ENCODE results near the gene RHOH. TPM values are rescaled to one million over a fixed set of nuclear protein-coding genes. Genes with fewer than 3 reads are reported as not detected.

The RHOH gene
- total and polyA plus RNA-seq, 10 of the 15 experiments (the other 5 are each of a cell fraction or from before 2014, with no cell fraction given) = 46.5 to 120 (median 57.9) TPM

GRCh38 chr4:40209401-40209800, 12.6 kb downstream of the RHOH start (continued):
- no peak for TF ChIP-seq ZNF592 (IDR thresholded peaks at IDR 0.05)

GRCh38 chr4:40210776-40211175, 13.9 kb downstream of the RHOH start:
- H3K4me3 ChIP-seq = peak overlapping the region; percentile 43; the same call in 1 of the 2 replicates
- H3K9me3 ChIP-seq (replicated peaks; ENCODE audit: control insufficient read depth, insufficient read depth, low read length) = no peaks in the 10 kb centered on the region

More at GRCh38 chr4:40210776-40211175, 13.9 kb downstream of the RHOH start:
- DNase-seq (ENCODE audit: low read depth, low spot score) (no peak), FAIRE-seq (no peak), ATAC-seq (no peak; the same call in 2 of the 3 replicates)
- H3K9ac ChIP-seq (ENCODE audit: control insufficient read depth, insufficient read depth, low read length) = no peak overlapping the region
- ChIA-PET SMC1A (ENCODE audit: uncharacterized antibody, unreplicated experiment) (interaction anchor here (0.6 to 15.0 kb wide), 12 partner anchors 10 to 115 kb away, joined by 3 to 336 read pairs (median 8); partner anchors contain the start of gene RHOH), POLR2A (interaction anchor here (1.2 to 14.4 kb wide), 6 partner anchors 12 to 24 kb away, joined by 4 to 214 read pairs (median 7); partner anchors contain the start of gene RHOH), RAD21 (ENCODE audit: unreplicated experiment) (interaction anchor here (0.9 to 12.9 kb wide), 8 partner anchors 10 to 114 kb away, joined by 3 to 179 read pairs (median 8); partner anchors contain the start of gene RHOH), CTCF (interaction anchor here (0.6 to 3.4 kb wide), 9 partner anchors 12 to 365 kb away, joined by 3 to 10 read pairs (median 4); no protein-coding TSS in a partner anchor)
- no peaks in the 10 kb centered on the region for H3K27me3 ChIP-seq (replicated peaks in 1 of 2; ENCODE audit: control insufficient read depth in 2 of 2, insufficient read depth in 2 of 2, low read length in 1 of 2)
- 0% methylated on average over 5 of the region's 5 CpGs for WGBS (ENCODE audit: insufficient coverage, insufficient replicate concordance, low lambda C conversion rate, missing lambda C conversion rate)
- TF ChIP-seq SRF (IDR thresholded peaks at IDR 0.05; ENCODE audit: low read depth in 2 of 2, low read length in 2 of 2) = no peak
- no peak; the same call in 1 of the 2 replicates for TF ChIP-seq POLR2AphosphoS2 (IDR thresholded peaks at IDR 0.05; ENCODE audit: low read depth, low read length)
- no peak for TF ChIP-seq NR2C2 (IDR thresholded peaks at IDR 0.05; ENCODE audit: borderline replicate concordance, control insufficient read depth, insufficient read length, low read depth)
- no peak for TF ChIP-seq PML (IDR thresholded peaks at IDR 0.05; ENCODE audit: low read length)
- no peak for TF ChIP-seq NBN (IDR thresholded peaks at IDR 0.05)
- no peak for TF ChIP-seq TAF1 (IDR thresholded peaks at IDR 0.05; ENCODE audit: borderline replicate concordance, low read depth, low read length)
- no peak for TF ChIP-seq REST (IDR thresholded peaks at IDR 0.05; ENCODE audit: low read depth, low read length)
- TF ChIP-seq MEF2A (IDR thresholded peaks at IDR 0.05; ENCODE audit: insufficient read depth, low read depth, low read length) = no peak
- no peak for TF ChIP-seq YBX1 (IDR thresholded peaks at IDR 0.05)
- peak overlapping the region; percentile 85 for H3K4me2 ChIP-seq (ENCODE audit: control insufficient read depth, insufficient read depth)
- peak overlapping the region; percentile 20; the same call in 1 of the 2 replicates for H3K27ac ChIP-seq (ENCODE audit: control insufficient read depth, insufficient read depth)
- H4K20me1 ChIP-seq (ENCODE audit: control insufficient read depth, insufficient read depth) = no peaks in the 10 kb centered on the region
- peaks cover 6 to 17% of the 10 kb centered on the region in 2 experiments for H3K36me3 ChIP-seq (ENCODE audit: control insufficient read depth in 2 of 2, insufficient read depth in 2 of 2, low read length in 1 of 2)
- BruUV-seq (replicated peaks) = no TSS peak
- in situ Hi-C loops (cut with MboI) = no loop called here
- H3K4me1 ChIP-seq (ENCODE audit: control insufficient read depth, insufficient read depth, low read length) = peaks cover 51% of the 10 kb centered on the region
- H2AFZ ChIP-seq (ENCODE audit: control insufficient read depth, low read depth, low read length) = no peak overlapping the region
- intact Hi-C loops (cut with micrococcal nuclease; ENCODE audit: unreplicated experiment) = no loop called here
- H3K79me2 ChIP-seq (ENCODE audit: control insufficient read depth, insufficient read depth, low read length) = peaks cover 99% of the 10 kb centered on the region

All from GM12878 (cell line).